Brain microvascular endothelial cell (primary cell): ENCODE measurements around the gene COTL1.

Source experiments
- DNase-seq: peaks from one replicate; pipeline ENCODE4 v3.0.0-alpha.2; 2020
- H3K27ac ChIP-seq: fragments of 250-450 bp; sonication (Bioruptor Pico); 2 replicates; pipeline ENCODE4 v1.5.1; 2020; ENCODE audit warnings: mild to moderate bottlenecking, moderate library complexity
- H3K27me3 ChIP-seq: fragments of 250-450 bp; sonication (Bioruptor Pico); replicated peaks from 2 replicates; pipeline ENCODE4 v1.5.1; 2020; ENCODE audit warnings: mild to moderate bottlenecking
- H3K36me3 ChIP-seq: fragments of 250-450 bp; sonication (Bioruptor Pico); replicated peaks from 2 replicates; pipeline ENCODE4 v1.5.1; 2020; ENCODE audit warnings: mild to moderate bottlenecking
- H3K4me3 ChIP-seq: 2 replicates; pipeline ENCODE4 v1.5.1; 2011; ENCODE audit warnings: low read depth, mild to moderate bottlenecking, control low read depth, low read length, moderate library complexity
- in situ Hi-C: cut with HindIII; loops from 2 replicates; pipeline ENCODE4 v1.10.0; 2017; ENCODE audit warnings: low sequenced_read_pairs, low pct_ligation_motif_present
- TF ChIP-seq, protein P1 (sequence below): IDR thresholded peaks from 2 replicates; pipeline ENCODE4 v1.5.1; 2011; ENCODE audit warnings: low read depth, mild to moderate bottlenecking, moderate library complexity, low read length, control low read depth, inconsistent platforms; ENCODE audit errors: missing control alignments

The COTL1 gene

DNA sequence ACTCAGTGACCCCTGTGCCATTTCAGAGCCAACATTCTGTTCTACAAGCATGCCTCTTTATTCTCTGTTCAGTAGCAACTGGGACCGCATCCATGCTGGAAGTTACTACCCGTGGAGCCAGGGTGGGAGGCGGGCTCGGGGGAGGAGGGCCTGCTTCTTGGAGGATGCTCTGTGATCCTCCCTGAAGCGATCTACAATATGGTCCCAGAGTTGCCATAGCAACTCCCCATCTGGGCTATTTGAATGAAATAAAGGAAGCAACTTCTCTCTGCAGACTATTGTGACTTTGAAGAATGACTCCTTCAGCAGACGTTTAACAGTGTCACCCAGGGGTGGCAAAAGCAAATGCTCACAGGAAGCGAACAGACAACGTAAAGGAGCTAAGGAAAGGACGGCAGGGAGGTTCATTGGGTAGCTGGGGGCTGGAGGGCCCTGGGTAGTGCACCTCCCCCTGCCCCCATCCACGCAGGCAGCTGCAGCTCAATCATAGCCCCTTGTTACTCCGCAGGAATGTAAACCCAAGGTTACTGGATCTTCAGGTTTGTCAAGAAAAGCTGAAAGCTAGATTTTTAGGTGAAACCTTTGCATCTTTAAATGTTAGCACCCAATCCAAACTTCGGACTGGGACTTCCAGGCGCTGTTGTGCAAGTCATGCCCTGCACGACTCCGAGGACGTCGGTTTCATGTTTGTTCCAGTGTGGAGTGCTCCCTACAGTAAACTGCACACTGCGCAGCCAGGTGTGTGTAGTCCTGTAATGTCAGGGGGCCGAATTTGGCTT is 62.3 kb downstream of the COTL1 start:
- Histone ChIP-seq H3K36me3 (no peaks in the 10 kb centered on the region), H3K4me3 (no peak overlapping the region), H3K27ac (no peak overlapping the region), H3K27me3 (no peaks in the 10 kb centered on the region)
- TF ChIP-seq, protein P1, sequence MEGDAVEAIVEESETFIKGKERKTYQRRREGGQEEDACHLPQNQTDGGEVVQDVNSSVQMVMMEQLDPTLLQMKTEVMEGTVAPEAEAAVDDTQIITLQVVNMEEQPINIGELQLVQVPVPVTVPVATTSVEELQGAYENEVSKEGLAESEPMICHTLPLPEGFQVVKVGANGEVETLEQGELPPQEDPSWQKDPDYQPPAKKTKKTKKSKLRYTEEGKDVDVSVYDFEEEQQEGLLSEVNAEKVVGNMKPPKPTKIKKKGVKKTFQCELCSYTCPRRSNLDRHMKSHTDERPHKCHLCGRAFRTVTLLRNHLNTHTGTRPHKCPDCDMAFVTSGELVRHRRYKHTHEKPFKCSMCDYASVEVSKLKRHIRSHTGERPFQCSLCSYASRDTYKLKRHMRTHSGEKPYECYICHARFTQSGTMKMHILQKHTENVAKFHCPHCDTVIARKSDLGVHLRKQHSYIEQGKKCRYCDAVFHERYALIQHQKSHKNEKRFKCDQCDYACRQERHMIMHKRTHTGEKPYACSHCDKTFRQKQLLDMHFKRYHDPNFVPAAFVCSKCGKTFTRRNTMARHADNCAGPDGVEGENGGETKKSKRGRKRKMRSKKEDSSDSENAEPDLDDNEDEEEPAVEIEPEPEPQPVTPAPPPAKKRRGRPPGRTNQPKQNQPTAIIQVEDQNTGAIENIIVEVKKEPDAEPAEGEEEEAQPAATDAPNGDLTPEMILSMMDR: no peak
- in situ Hi-C loops: no loop called here
- DNase-seq: no peak

DNA sequence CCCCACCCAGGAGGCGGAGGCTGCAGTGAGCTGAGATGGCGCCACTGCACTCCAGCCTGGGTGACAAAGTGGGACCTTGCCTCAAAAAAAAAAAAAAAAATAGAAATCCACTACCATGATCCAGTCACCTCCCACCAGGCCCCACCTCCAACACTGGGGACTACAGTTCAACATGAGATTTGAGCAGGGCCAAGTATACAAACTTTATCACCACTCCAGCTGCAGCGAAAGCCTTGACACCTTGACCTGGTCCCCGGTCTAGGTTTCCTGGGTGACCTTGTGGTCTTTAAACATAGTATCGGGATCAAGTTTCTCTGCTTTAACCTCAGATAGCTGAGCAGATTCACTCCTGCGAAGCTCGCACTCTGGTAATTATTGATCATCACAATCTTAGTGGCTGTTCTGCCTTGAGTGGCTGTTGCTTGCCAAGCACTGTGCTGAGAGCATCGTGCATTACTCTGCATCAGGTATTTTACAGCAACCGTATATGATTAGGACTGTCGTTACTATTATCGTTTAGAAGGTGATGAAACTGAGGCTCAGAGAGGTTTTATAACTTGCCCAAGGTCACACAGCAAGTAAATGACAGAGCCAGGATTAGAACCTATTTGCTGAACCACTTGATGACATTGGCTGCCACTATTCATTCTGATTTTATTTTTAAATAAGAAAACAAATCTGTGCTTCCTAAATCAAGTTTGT is 63.1 kb downstream of the COTL1 start:
- H3K4me3 ChIP-seq: no peak overlapping the region
- in situ Hi-C loops: no loop called here
- no peaks in the 10 kb centered on the region for H3K27me3 ChIP-seq
- no peaks in the 10 kb centered on the region for H3K36me3 ChIP-seq
- no peak overlapping the region for H3K27ac ChIP-seq
- TF ChIP-seq, protein P1: no peak
- no peak for DNase-seq

DNA sequence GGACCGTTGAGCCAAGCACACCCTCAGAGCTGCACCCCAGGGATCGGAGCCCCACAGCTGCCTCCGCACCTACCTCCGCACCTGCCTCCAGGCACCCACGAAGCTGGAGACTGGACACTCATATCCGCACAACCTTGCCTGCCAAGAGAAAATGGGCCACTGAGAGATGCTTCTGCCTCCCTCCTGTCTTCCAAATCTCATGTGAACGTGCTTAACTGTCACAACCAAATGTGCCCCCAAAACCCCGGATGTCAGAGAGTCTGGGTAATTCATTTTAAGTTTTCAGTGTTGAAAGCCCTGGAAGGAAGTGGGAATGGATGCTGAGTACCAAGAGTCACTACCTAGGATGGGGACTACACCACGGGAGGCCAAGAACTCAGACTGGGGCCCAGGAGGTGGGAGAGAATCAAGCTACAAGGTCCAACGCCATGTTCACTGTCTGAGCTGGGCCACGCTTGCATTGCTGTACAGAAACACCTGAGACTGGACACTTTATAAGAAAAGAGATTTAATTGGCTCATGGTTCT is 63.9 kb downstream of the COTL1 start:
- Histone ChIP-seq H3K27ac (no peak overlapping the region), H3K36me3 (no peaks in the 10 kb centered on the region), H3K4me3 (no peak overlapping the region), H3K27me3 (no peaks in the 10 kb centered on the region)
- TF ChIP-seq, protein P1: no peak
- in situ Hi-C loops: no loop called here
- DNase-seq: no peak

DNA sequence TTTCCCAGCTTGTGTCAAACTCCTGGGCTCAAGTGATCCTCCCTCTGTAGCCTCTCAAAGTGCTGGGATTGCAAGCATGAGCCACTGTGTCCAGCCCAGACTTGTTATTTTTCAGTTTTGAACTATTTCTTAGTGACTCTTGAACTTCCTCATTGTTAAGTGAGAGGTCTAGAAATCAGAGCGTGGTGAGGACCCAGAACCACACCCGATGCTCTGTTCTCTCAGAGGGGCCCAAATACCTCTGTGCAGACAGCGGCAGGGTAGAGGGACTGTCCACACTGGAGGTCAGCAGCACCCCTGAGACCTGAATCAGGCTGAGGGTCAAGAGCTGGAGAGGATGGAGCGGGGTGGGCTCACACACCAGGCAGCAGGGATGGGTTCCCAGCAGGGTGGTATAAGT is 65.7 kb downstream of the COTL1 start:
- Histone ChIP-seq H3K27ac (no peak overlapping the region), H3K4me3 (no peak overlapping the region)
- no peak for DNase-seq

DNA sequence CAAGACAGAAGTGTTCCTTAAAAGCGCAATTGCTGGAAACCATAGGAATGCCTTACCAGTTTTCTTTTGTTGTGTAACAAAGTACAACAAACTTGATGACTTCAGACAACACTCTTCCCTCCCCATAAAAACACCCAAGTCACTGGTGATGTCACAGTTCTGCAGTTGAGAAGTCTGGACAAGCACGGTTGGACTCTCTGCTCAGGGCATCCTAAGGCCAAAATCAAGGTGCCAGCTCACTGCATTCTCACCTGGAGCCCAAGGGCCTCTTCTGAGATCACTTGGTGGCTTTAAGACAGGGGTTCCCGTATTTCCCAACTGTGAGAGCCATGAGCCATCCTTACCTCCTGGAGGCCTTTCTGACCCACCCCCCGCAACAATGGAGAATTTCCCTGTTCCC is 67.8 kb downstream of the COTL1 start:
- TF ChIP-seq, protein P1: no peak
- no peaks in the 10 kb centered on the region for H3K36me3 ChIP-seq
- in situ Hi-C loops: no loop called here
- DNase-seq: no peak
- no peak overlapping the region for H3K27ac ChIP-seq
- H3K4me3 ChIP-seq: no peak overlapping the region
- H3K27me3 ChIP-seq: no peaks in the 10 kb centered on the region

More for the DNA sequence above, 65.7 kb downstream of the COTL1 start:
- Histone ChIP-seq H3K36me3 (no peaks in the 10 kb centered on the region), H3K27me3 (no peaks in the 10 kb centered on the region)
- in situ Hi-C loops: no loop called here
- TF ChIP-seq, protein P1: no peak
